Fibroblast of gingiva (primary cell): Measurements from ENCODE around the gene PAQR7.

Experiments
- DNase-seq: peaks from one replicate; pipeline ENCODE4 v3.0.0-alpha.2; 2011; ENCODE audit warnings: low read depth

Gene PAQR7

DNA sequence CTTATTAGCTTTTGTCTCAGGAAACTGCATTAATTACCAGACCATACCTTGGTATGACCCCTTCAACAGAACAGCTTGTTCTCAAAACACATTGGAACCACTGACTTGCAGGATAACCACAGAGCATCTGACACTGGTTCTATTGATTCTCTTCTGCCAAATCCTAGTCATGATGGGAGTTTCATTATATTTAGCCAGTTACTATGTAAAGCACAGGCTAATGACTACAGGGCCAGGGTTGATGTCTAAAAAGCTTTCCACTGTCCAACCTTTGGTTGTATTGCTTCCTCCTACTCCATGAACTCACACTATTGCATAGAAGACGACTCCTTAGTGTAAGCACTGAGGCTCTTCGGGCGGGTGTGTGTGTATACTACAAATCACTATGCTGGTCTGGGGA lies 27.0 kb upstream of the PAQR7 start:
- DNase-seq: no peak

DNA sequence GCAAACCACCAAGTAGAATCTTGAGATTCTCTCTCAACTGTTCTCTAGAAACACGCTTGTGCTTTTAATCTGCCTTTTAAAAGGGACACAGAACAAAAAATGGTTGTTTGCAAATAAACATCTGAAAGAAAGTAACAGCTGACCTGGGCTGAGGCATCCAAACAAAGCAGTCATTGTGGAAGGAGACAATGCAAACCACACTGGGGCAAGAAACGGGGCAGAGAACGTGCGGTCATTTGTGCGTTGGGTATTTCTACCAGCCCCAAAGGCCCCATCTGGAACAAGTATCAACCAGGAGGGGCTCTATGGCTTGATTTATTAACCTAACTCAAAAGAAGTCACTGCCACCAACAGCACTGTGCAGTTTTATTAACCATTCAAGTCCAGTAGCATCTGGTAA lies 24.7 kb upstream of the PAQR7 start:
- no peak for DNase-seq

DNA sequence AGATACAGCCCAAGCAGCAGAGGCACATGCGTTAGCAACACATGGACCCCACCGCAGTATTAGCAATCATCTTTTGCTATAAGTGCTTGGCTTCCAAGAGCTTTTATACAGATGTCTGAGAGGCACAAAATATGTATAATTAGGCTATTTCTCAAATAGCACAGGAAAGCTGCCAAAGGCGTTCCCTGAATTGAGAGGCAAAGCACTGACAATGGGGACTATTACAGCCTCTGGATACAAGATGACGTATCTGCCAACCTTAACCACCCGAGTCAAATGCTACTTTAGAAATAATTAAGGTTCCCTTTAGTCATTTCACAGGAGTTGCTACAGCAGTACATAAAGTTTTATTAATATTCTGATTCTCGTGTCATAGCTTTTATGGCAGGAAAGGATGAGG lies 24.3 kb upstream of the PAQR7 start:
- no peak for DNase-seq

DNA sequence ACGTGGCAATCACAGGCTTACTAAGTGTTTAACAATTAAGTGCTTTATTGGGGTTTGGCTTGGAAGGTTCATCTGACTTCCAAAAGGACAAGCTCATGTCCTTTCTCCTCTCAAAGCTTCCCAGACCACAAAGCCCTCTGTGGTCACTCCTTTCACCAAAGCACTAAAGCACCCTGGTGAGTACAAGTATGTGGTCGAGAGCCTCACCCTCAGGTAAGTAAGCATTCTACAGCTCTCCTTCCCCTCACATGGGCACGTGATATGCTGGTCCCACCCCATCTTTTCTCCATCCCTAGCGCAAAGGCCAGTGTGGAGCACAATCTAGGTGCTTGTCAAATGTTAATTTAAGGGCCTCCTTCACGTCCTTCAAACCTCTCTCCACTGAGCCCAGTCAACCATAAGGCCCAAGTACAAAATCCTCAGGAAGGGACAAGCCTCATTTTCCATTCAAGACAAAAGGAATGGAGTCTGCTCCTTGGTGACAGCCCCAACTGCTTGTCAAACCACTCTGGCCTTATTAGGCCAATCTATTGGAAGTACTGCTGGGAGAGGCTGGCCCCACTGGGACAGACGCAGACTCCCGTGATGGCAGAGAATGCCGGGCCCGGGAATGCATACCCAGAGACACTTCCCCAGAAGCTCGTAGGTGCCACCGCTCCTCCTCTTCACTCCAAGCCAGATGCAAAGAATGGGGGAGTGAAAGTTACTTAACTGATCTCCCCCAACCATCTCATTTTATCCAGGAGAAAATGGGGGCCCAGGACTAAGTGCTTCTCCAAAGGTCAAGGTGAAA lies 22.9 kb upstream of the PAQR7 start:
- DNase-seq: no peak

DNA sequence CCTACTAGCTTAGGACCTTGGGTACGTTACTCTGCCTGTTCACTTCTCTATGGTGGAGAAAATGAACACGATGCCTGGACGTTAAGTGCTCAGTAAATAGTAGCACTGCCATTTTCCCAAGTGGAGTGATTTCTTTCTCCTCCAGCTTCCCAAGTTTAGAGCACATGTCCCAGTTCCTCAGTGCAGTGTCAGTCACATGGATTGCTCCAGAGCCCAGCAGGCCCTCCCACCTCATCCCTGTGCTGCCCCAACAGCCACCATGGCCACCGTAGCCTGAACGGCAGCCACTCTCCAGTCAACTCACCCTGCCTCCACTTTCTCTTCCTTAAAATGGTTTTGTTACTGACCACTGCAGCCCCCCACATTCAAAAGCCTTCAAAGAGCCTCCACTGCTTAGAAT lies 22.2 kb upstream of the PAQR7 start:
- DNase-seq: no peak

DNA sequence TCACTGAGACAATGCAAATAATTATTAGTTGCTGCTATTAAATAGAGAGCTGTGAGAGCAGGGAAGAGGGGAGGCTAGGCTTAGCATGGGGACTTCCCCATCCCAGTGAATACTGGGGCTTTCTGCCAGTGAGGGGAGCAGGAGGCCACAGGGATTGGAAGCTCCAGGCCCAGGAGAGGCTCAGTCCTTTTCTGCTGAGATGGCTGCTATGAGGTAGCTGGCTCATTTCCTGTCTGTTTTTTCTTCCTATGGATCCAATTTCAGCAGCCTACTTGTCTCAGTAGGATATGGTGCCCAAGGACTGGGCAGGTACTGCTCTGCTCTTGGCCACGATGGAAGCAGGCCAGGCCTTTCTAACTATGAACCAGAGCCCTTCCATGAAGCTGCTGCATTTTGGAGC lies 20.8 kb upstream of the PAQR7 start:
- DNase-seq: no peak

DNA sequence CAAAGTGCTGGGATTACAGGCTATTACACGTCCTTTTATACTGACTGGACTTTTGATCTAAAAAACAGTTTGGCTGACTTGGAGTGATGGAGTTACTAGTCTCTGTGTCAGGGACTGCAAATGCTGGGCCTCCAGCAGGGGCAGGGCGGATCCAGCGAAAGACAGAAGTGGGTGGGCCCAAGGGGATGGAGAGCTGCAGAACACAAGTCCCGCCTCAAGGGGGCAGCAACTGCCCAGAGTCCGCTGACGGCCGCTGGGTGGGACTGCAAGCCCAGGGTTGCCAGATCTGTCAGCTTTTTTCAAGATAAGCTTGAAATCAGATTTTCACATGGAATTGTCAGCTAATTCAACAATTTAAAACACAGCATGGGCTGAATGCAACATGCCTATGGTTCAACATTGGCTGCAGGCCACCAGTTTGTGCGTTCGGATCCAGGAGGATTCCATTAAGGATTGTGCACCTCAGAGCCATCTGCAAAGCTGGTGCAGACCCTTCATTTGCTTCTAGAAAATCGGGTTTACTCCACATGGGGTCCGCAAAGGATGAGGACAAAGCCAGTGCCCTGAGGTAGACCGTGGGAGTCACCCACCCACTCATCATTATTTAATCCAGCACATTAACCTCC lies 20.0 kb upstream of the PAQR7 start:
- peak; percentile 88 for DNase-seq

DNA sequence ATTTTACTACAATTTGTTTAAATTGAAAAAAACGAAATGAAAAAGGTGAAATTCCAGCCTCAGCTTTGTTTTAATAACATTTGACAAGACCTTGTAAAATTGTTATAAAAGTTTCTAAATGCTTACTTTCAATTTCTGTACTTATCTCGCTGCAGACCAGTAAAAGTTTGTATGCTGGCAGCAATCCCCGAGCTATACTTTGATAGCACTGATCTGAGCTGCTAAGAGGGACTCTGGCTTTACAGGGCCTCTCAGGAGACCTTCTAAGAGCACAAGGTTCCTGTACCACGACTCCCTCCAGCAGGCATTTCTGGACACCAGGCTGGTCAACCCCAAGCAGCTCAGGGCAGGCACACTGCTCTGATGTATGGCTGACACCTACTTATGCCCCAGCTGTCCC lies 17.6 kb upstream of the PAQR7 start:
- DNase-seq: no peak

DNA sequence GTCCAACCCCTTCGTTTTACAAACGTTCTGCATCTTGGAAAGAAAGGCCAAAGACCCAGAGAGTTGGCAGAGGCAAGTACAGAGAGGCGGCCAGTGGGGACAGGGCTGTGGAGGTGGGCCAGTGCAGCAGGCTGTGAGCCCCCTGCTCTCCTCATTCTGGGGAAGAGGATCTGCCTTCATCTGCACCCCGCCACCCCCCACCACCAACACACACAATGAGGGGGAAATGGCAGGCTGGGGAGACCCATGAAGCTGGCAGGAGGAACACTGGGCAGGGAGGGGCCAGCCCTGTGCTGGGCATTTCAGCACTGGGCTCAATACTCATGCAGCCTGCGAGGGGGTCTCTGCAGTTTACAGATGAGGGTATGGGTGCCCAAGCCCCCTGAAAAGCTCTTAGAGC lies 16.1 kb upstream of the PAQR7 start:
- DNase-seq: no peak

DNA sequence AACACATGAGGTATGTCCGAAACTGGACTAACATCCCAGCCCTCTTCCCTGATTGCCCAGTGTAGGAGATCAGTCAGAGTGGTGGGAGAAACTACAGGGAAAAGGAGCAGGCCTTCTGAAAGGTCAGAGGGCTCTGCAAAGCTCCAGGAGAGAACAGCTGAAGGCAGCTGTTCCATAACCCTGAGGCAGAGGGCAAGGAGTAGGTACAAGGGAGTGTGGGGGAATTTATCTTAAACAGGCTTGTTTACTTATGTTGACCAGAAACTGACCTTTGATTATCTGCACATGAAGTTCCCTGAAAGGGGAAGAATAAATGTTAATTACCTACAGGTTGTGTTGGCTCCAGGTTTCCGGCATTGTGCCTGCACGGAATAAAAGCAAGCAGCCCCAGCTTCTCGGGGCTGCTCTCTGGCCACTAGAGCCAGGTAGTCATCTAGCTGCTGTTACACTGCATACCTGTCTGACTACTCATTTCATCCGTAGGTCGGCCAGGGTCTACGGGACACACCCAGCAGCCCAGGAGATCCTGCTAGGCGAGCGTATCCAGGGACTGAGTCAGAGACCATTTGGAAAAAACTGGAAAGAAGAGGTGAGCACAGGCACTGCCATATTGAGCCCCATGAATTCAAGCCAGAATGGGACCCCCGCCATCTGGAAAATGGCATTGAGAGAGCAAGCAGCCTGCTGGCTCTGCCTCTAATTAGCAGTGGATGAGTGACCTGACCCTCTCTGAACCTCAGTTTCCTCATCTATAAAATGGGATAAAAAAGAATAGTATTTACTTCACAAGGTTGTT lies 14.9 kb upstream of the PAQR7 start:
- no peak for DNase-seq

DNA sequence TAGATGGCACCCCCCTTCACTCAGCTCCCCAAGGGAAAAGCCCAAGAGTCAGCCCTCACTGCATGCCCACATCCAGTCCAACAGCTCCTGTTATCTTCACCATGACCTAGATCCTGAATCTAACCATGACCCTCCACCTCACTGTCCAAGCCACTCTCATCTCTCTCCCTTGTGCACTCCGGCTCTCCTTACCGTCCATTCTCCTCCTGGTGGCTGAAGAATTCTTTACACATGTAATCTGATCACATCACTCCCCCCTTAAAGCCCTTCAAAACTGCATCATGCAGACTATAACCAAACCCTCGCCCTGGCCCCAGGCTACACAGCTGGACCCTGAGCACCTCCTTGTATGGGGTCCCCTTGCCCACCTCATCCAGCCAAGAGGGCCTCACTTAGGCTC lies 14.0 kb upstream of the PAQR7 start:
- DNase-seq: no peak

DNA sequence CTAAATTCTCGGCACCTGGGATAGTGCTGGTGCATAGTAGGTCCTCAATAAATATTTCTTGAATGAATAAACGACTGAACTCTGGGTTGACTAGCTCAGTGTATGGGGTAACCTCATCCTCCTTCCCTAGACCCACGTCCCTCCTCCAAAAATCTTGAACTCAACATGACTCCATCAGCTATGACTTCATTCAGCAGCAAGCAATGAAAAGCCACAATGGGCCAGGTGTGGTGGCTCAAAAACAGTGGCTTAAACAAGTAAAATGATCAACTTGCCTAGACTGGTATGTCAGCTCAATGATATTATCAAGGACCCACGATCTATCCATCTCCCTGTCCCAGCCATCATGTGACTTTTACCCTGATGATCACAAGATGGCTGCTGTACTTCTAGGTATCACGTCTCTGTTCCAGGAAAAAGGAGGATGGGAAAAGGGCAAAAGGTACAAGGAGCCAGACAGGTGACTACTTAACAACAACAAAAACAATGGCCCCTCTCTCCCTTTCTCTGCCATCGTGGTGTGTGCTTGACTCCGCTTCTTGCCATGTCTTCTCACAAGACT lies 13.0 kb upstream of the PAQR7 start:
- DNase-seq: no peak

DNA sequence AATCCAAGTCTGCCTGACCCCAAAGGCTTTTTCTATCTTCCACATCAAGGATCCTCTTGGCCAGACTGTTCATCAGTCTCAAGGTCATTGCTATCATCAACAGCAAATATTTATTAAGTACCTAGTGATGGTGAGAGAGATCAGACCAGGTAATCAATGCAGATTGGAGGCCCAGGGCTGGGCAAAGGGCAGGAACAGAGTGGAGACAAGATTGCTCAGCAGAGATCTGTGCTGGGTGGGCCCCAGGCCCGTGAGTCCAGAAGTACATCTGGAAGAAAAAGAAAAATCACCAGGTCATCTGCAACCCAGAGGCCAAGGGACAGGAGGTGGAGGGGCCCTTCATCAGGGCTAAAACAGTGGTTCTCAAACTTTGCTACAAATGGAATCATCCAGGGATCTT lies 10.1 kb upstream of the PAQR7 start:
- no peak for DNase-seq

DNA sequence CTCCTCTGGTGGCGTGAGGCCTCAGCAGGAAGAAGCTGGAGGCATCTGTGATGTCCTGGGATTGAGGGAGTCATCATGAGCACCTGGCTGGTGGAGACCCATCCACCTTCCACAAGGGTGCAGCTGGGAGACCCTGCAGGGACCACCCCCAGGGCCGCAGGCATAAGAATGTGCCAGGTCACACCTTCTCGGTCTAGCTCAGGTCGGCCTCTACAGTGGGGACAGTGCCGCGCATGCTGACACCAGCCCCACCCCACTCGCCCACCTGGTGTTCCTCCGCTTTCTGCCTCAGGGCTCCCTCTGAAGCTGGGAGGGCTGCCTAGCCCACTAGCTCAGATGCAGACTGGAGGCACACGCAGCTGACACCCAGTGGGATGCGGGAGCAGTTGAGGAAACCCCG lies 5.8 kb upstream of the PAQR7 start:
- no peak for DNase-seq

DNA sequence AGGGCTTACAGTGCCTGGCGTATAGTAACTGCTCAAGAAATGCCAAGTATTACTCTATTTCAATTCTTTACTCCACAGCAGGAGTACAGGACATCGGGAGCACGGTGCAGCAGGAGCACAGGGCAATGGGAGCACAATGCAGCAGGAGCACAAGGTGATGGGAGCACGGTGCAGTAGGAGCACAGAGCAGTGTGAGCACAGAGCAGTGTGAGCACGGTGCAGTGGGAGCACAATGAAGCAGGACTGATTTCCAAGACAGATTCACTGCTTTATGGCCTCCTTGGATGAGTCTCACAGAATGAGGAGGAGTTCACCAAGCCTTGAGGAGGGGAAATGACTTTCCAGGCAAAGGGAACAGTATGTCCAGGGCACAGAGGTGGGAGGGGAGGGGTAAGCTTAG lies 5.0 kb upstream of the PAQR7 start:
- DNase-seq: no peak

DNA sequence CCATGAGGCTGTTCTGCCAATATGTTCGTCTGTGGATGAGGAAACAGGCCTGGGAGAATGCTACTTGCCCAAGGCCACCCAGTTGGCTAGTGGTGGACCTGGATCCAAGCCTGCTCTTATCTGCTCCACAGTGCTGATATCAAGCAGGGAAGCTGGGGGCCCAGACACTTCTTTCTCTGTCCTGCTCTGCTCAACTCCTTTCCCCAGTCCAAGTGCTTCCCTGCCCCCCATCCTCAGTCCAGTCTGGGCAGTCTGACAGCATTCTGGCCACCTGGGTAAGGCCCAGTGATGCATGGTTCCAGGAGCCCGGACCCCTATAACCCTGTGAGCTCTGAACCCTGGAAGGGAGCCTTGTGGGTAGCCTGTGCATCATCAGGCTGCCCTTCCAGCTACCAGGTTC lies 4.2 kb upstream of the PAQR7 start:
- DNase-seq: no peak

DNA sequence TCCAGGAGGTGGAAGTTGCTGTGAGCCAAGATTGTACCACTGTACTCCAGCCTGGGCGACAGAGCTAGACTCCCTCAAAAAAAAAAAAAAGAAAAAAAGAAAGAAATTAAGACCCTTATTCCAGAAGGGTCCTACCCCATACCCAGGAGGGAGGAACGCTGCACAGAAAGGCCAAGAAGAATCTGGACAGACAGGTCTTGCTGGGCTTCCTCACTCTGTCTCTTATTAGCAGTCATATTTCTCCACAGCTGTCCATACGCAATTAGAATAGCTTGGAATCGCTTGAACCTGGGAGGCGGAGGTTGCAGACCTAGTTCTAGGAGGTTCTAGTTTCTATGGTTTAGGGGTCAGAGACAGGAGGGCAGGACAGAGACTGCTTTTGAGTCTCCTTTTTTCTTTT lies 3.2 kb upstream of the PAQR7 start:
- no peak for DNase-seq

DNA sequence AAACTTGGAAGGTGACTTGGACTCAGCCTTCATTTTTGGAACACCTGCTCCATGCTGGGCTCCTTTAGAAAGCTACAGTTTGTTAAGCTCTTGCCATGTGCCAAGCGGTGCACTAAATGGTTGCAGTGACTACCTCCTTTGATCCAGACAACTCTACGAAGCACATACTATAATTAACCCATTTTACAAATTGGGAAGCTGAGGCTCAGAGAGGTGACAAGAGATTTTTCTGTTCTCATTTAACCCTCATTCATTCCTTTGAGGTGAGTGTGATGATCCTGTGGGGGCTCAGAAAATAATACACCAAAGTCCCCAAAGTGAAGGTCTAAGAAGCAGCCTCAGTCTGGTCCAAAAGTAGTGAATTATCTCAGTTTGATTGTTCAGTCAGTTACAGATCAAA lies 1.6 kb upstream of the PAQR7 start:
- DNase-seq: no peak

DNA sequence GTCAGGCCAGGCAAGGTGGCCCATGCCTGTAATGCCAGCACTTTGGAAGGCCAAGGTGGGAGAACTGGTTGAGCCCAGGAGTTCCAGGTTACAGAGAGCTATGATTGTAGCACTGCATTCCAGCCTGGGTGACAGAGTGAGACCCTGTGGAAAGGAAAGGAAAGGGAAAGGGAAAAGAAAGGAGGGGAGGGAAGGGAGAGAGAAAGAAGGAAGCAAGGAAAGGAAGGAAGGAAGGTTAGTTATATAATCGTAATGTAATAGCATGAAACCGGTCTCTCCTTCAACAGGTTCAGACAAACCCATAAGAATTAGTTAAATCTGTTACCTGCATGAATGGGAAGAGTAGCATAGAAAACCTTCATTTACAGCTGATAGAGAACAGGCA lies 1.2 kb upstream of the PAQR7 start:
- no peak for DNase-seq

DNA sequence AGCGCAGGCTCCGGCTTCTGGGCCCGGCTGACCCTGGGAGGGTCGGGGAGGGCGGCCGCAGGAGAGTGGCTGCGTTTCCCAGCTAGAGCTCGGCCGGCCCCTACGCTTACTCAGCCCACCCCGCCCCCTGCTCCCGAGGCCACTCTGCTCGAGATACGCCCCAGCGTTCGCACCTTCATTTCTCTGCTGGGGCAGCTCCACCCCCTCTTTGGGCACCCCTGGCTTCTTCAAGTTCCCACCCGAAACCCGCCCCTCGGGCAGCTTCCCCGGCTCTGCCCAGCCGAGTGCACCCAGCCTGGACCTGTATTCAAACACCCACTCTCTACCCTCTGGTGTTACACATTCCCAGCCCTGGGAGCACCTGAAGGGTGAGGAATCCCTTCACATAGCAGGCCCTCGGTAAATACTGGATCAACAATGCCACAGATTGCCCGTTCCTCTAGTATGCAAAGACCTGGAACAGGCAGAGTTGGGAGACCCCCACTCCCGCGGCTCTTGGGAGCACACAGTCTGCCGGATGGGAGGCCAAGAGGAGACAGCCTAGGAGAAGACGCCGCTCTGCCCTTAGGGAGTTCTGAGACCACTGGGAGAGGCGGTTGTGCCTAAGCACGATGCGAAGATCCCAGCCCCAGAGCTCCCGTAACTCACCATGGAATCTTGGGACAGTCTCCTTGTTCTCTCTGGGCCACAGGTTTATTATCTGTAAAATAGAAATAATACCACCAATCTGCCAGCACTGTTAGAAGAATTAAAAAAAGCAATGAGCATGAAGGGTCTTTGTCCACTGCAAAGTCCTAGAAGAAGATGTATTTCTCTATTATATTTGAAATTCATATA lies 566 bp upstream of the PAQR7 start:
- no peak for DNase-seq

DNA sequence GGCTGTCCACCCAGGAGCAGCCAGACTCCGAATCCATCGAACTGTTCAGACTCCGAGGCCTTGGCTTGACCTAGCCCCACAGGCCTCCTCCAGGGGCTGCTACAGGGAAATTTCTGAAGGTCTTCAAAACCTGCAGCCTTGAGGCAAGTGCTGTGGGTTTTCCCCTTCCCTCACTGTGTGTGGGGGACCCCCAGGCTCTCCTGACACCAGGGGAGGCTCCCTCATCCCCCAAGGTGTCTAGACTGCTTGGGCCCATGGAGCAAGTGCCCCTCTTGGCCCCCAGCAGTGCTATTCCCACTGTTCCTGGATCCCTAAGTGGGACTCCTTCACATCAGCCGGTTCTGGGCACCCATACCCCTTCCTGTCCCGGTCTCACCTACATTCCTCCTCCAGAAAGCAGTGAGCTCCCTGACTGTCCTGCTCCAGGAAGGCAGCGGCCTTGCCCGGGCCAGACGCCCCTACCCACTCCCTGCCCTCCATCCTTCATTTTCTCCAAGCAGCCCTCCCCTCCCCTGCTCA lies 814 bp downstream of the PAQR7 start:
- DNase-seq: no peak

DNA sequence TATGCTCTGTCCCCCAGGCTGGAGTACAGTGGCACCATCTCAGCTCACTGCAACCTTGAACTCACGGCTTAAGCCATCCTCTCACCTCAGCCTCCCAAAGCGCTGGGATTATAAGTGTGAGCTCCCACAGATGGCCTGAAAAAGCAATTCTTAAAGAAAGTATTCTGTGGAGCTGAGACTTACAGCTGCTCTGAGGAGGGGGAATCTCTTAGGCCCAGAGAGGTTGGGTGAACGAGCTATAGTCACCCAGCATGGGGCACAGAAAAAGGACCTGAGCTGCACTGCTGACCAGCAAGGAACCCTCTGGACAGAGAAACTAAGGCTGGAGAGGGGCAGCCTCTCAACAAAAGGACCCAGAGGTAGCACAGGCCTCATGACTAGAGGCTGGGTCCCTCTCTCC lies 1.3 kb downstream of the PAQR7 start:
- no peak for DNase-seq
